CD8-positive, alpha-beta memory T cell (primary cell): ENCODE measurements around the gene PTGS1. TPM values are rescaled to one million over a fixed set of nuclear protein-coding genes. Genes with fewer than 3 reads are reported as not detected.
A peak's percentile ranks its signal among the peaks of the same experiment; 100 is the strongest.
"Not testable (repeated sequence)": the region's sequence is repeated elsewhere in the genome, so short reads cannot be mapped to it uniquely, and the experiment has no call there.

Experiments used
- CTCF ChIA-PET: fragments of 350-600 bp; sonication (Branson Sonifier 250); formaldehyde crosslinking; loops from one replicate; lab custom pipeline; 2021; ENCODE audit warnings: antibody characterized with exemption; lab: Charles Lee
- POLR2A ChIA-PET: fragments of 350-600 bp; sonication (Branson Sonifier 250); formaldehyde crosslinking; loops from one replicate; lab custom pipeline; 2021; ENCODE audit warnings: antibody characterized with exemption; lab: Charles Lee
- DNase-seq, 5 donors: peaks; one replicate each; pipeline versions ENCODE4 v3.0.0 to v3.0.0-alpha.2; 2020 to 2022; ENCODE audit warnings: mixed read lengths in 1 of 5
- H3K27ac ChIP-seq: one replicate; pipeline ENCODE4 v1.7.0; 2013; ENCODE audit warnings: low read depth, mild to moderate bottlenecking, low read length, moderate library complexity
- H3K27me3 ChIP-seq: 2 replicates; pipeline ENCODE4 v1.7.0; 2013; ENCODE audit warnings: low read length, mild to moderate bottlenecking; ENCODE audit not compliant: insufficient read depth, poor library complexity, severe bottlenecking
- H3K36me3 ChIP-seq: 2 replicates; pipeline ENCODE4 v1.7.0; 2013; ENCODE audit warnings: mild to moderate bottlenecking, low read length, moderate library complexity; ENCODE audit not compliant: insufficient read depth
- H3K4me1 ChIP-seq: 2 replicates; pipeline ENCODE4 v1.7.0; 2013; ENCODE audit warnings: mild to moderate bottlenecking, low read length, moderate library complexity; ENCODE audit not compliant: insufficient read depth
- H3K4me3 ChIP-seq: 2 replicates; pipeline ENCODE4 v1.7.0; 2013; ENCODE audit warnings: mild to moderate bottlenecking, low read length
- H3K9me3 ChIP-seq: 2 replicates; pipeline ENCODE4 v1.7.0; 2013; ENCODE audit warnings: mild to moderate bottlenecking, low read length
- H3K27ac Mint-ChIP-seq, 8 donors: one replicate each; pipeline ENCODE4 v1.8.0; 2020 to 2021; ENCODE audit warnings: mixed read lengths in 8 of 8, mild to moderate bottlenecking in 6 of 8, inconsistent platforms in 3 of 8, moderate library complexity in 3 of 8
- H3K27me3 Mint-ChIP-seq, 2 donors: one replicate each; pipeline ENCODE4 v1.8.0; 2020 to 2021; ENCODE audit warnings: mixed read lengths in 2 of 2, mild to moderate bottlenecking in 1 of 2, moderate library complexity in 1 of 2
- H3K36me3 Mint-ChIP-seq, 3 donors: one replicate each; pipeline ENCODE4 v1.8.0; 2020 to 2021; ENCODE audit warnings: mixed read lengths in 3 of 3, inconsistent platforms in 1 of 3, mild to moderate bottlenecking in 1 of 3
- H3K4me1 Mint-ChIP-seq, 3 donors: one replicate each; pipeline ENCODE4 v1.8.0; 2020 to 2021; ENCODE audit warnings: mixed read lengths in 3 of 3, inconsistent platforms in 1 of 3, mild to moderate bottlenecking in 1 of 3
- H3K4me3 Mint-ChIP-seq, 7 donors: one replicate each; pipeline ENCODE4 v1.8.0; 2020 to 2021; ENCODE audit warnings: mixed read lengths in 7 of 7, mild to moderate bottlenecking in 6 of 7, moderate library complexity in 4 of 7, inconsistent platforms in 2 of 7
- H3K9me3 Mint-ChIP-seq, 5 donors: one replicate each; pipeline ENCODE4 v1.8.0; 2020 to 2022; ENCODE audit warnings: mixed read lengths in 5 of 5, mild to moderate bottlenecking in 3 of 5, moderate library complexity in 2 of 5, inconsistent platforms in 1 of 5
- polyA plus RNA-seq: library from polyadenylated mRNA; unstranded; fragments of 300-500 nt; fragmentation: Illumina TruSeq; gene quantifications from one replicate; pipeline ENCODE4 v1.2.3, GENCODE V29; 2021
- total RNA-seq, 2 experiments: library from RNA; stranded (reverse); gene quantifications; one replicate each; pipeline ENCODE4 v1.2.3, GENCODE V29; 2021

PTGS1 gene
- under 1 TPM; 0.27 to 0.44 TPM for total RNA-seq
- not detected for polyA plus RNA-seq

DNA sequence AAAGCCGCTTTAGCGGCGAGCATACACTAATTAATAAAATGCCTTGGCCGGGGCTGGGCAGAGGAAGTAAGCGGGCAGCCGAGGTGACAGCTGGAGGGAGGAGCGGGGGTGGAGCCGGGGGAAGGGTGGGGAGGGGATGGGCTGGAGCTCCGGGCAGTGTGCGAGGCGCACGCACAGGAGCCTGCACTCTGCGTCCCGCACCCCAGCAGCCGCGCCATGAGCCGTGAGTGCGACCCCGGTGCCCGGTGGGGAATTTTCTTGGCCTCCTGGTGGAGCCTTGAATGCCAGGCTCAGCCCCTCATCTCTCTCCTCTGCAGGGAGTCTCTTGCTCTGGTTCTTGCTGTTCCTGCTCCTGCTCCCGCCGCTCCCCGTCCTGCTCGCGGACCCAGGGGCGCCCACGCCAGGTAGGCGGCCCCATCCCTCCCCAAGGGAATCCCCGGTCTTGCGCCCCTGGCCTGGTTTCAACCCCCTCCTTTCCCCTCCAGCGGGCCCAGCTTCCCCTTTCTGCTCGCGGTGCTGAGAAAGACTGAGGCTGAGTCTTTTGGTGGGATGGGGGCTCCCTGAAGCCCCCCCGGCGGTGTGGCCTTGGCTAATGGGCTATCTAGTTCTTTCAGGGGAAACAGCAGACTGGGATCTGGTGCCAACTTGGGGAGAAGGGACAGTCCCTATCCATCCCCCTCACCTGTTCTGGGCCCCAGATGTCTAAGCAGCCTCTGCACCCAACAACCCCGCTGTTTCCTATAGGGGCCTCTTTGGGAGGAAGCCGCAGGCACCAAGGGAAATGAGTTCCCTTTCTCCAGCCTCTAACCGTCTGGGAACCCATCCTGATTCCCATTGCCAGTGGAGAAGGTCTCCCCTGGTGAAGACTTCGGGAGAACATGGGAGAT is at the start of gene PTGS1:
PTGS1 (plus strand) TSS at position 156 of the 887 bp plus-strand sequence; CDS start at position 217, 61 bp downstream.
- Histone ChIP-seq H3K36me3 (no peaks in the 10 kb centered on the region), H3K27ac (no peak within 1 kb of the TSS), H3K4me3 (no peak within 1 kb of the TSS), H3K27me3 (peaks cover 4% of the 10 kb centered on the region), H3K4me1 (peaks cover 11% of the 10 kb centered on the region), H3K9me3 (no peaks in the 10 kb centered on the region)
- ChIA-PET CTCF (no interaction called here), POLR2A (interaction anchor here (0.6 kb wide), 1 partner anchor 12 kb away, joined by 3 read pairs; no protein-coding TSS in a partner anchor)
- no peaks in the 10 kb centered on the region for H3K36me3 Mint-ChIP-seq
- peak within 1 kb of the TSS in 4 of 8 donors; percentile 3 to 82 (median 62) for H3K27ac Mint-ChIP-seq
- peak within 1 kb of the TSS; percentile 3 to 87 (median 78) for H3K4me3 Mint-ChIP-seq
- peaks cover 7 to 14% (median 13%) of the 10 kb centered on the region in 3 donors for H3K4me1 Mint-ChIP-seq
- peaks cover 31 to 41% of the 10 kb centered on the region in 2 donors for H3K27me3 Mint-ChIP-seq
- peaks cover 0 to 3% (median 0%) of the 10 kb centered on the region in 5 donors for H3K9me3 Mint-ChIP-seq
- DNase-seq, result no peak

DNA sequence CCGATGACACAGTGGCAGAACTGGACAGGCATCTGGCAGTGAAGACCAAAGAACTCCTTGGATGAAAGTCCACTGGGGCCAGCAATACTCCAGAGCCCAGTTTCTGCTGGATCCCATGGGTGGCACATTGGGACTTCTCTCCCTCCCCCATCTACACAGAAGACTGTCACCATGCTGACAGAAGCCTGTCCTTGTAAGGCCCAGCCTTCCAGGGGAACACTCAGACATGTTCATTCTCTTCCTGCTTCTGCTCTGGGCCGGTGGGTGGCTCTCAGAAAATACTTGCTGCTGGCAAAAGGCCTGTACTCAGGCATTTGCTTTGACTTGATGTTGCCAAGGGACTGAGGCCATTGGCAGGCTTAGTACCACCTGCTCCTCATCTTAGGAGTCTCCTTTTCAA is 48.3 kb upstream of the PTGS1 start:
- Mint-ChIP-seq H3K36me3 (peaks cover 12 to 72% (median 23%) of the 10 kb centered on the region in 3 donors), H3K4me3 (no peak overlapping the region), H3K27ac (no peak overlapping the region), H3K27me3 (no peaks in the 10 kb centered on the region), H3K4me1 (no peaks in the 10 kb centered on the region), H3K9me3 (no peaks in the 10 kb centered on the region)
- no peaks in the 10 kb centered on the region for H3K9me3 ChIP-seq
- H3K36me3 ChIP-seq, result no peaks in the 10 kb centered on the region
- POLR2A ChIA-PET, result no interaction called here
- H3K27ac ChIP-seq, result no peak overlapping the region
- CTCF ChIA-PET, result no interaction called here
- H3K4me1 ChIP-seq, result no peaks in the 10 kb centered on the region
- no peak for DNase-seq
- H3K4me3 ChIP-seq, result no peak overlapping the region
- no peaks in the 10 kb centered on the region for H3K27me3 ChIP-seq

DNA sequence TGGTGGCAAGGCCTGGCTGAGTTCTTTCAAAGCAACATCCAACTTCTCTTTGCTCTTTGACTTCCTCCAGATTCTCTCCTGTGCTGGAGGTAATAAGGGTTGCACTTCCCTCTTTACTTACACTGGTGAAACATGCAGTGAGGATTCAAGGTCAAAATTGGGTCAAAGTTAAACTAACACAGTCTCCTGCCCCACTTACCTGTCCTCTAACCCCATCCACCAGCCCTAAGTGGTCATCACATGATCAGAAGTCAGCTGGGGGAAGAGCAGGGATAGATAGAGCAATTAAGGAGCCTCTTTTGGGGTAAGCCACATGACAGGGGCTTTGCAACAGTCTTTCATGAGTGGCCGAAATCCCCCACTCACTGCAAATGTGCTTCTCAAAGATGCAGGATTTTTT is 46.2 kb upstream of the PTGS1 start:
- POLR2A ChIA-PET, H3K4me1 Mint-ChIP-seq, H3K27me3 Mint-ChIP-seq, H3K27me3 ChIP-seq, H3K9me3 ChIP-seq, H3K9me3 Mint-ChIP-seq, H3K27ac ChIP-seq, H3K4me3 Mint-ChIP-seq, H3K27ac Mint-ChIP-seq, H3K36me3 ChIP-seq, DNase-seq, H3K4me1 ChIP-seq, H3K4me3 ChIP-seq: not testable (repeated sequence)
- peaks cover 12 to 68% (median 25%) of the 10 kb centered on the region in 3 donors for H3K36me3 Mint-ChIP-seq
- CTCF ChIA-PET, result interaction anchor here (2.1 kb wide), 1 partner anchor 26 kb away, joined by 5 read pairs; no protein-coding TSS in a partner anchor

DNA sequence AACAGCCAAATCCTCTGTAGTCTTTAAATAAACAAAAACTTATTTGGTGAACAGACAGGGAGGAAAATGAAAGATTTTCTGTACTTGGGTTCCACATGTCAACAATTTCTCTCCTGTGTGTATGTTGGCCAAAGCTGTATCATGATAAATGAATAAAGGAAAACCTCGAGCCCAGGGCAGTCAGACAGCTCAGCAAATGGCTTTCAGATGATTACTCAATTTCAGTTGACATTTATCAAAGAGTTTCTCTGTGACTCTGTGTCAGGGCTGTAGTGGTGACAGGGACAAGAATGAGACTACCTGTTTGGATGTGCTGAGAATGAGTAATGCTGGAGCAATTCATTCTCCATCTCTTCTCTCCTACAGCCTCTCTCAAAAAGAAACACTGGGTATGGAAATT is 45.7 kb upstream of the PTGS1 start:
- DNase-seq, result no peak
- H3K27ac ChIP-seq, result no peak overlapping the region
- Mint-ChIP-seq H3K27me3 (no peaks in the 10 kb centered on the region), H3K4me1 (no peaks in the 10 kb centered on the region), H3K9me3 (no peaks in the 10 kb centered on the region), H3K4me3 (no peak overlapping the region), H3K27ac (peak overlapping the region in 2 of 8 donors; percentile 14 to 38), H3K36me3 (peaks cover 12 to 67% (median 25%) of the 10 kb centered on the region in 3 donors)
- POLR2A ChIA-PET, result no interaction called here
- H3K4me1 ChIP-seq, result no peaks in the 10 kb centered on the region
- no peak overlapping the region for H3K4me3 ChIP-seq
- H3K9me3 ChIP-seq, result no peaks in the 10 kb centered on the region
- CTCF ChIA-PET, result interaction anchor here (2.1 kb wide), 1 partner anchor 25 kb away, joined by 5 read pairs; no protein-coding TSS in a partner anchor
- H3K36me3 ChIP-seq, result no peaks in the 10 kb centered on the region
- H3K27me3 ChIP-seq, result no peaks in the 10 kb centered on the region

DNA sequence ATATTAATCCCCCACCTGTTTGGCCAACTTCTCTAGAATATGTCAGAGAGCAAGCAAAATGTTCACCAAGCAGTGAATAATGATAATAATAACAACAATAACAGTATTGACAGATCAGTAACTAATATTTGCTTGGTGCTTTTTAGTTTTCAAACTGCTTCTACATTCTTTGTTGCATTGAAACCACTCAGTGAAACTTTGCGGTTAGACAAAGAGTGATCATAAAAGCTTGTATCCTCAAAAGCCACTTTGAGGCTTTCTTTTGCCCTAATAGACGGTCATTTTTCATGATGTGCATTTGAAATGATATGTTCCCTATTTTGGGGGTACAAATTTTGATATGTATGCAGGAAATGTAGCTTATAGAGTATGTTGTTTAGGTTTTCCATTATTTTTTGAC is 43.6 kb upstream of the PTGS1 start:
- H3K4me1 ChIP-seq, result no peaks in the 10 kb centered on the region
- no peaks in the 10 kb centered on the region for H3K36me3 ChIP-seq
- Mint-ChIP-seq H3K4me3 (no peak overlapping the region), H3K27me3 (no peaks in the 10 kb centered on the region), H3K9me3 (no peaks in the 10 kb centered on the region), H3K4me1 (no peaks in the 10 kb centered on the region), H3K27ac (no peak overlapping the region), H3K36me3 (peaks cover 12 to 59% (median 25%) of the 10 kb centered on the region in 3 donors)
- ChIA-PET POLR2A (no interaction called here), CTCF (no interaction called here)
- H3K27me3 ChIP-seq, result no peaks in the 10 kb centered on the region
- no peak overlapping the region for H3K4me3 ChIP-seq
- H3K9me3 ChIP-seq, result no peaks in the 10 kb centered on the region
- no peak overlapping the region for H3K27ac ChIP-seq
- DNase-seq, result no peak

DNA sequence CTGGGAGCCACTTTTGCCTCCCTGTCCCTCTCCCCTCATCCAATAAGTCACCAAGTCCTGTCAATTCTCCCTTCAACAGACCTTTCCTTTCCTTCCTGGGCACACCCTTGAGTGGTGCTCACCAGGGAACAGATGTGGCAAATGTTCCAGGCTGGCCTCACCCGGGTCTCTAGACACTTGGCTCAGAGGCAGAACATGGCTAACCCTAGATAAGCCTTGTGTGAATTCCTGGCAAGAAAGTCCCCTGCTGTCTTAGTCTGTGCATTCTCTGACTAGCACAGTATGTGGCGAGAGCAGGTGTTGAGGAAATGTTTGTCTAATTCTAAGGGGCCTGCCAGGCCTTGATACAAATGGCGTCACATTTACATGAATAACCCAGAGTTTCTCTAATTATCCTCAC is 41.2 kb upstream of the PTGS1 start:
- H3K27me3 Mint-ChIP-seq, result no peaks in the 10 kb centered on the region
- H3K36me3 Mint-ChIP-seq, result peaks cover 0 to 35% (median 10%) of the 10 kb centered on the region in 3 donors
- Histone ChIP-seq H3K4me1 (no peaks in the 10 kb centered on the region), H3K27ac (no peak overlapping the region), H3K4me3 (no peak overlapping the region), H3K36me3 (no peaks in the 10 kb centered on the region), H3K27me3 (no peaks in the 10 kb centered on the region), H3K9me3 (no peaks in the 10 kb centered on the region)
- no peak overlapping the region for H3K4me3 Mint-ChIP-seq
- ChIA-PET POLR2A (no interaction called here), CTCF (no interaction called here)
- DNase-seq, result no peak
- no peaks in the 10 kb centered on the region for H3K9me3 Mint-ChIP-seq
- no peaks in the 10 kb centered on the region for H3K4me1 Mint-ChIP-seq
- H3K27ac Mint-ChIP-seq, result peak overlapping the region in 1 of 8 donors; percentile 60

DNA sequence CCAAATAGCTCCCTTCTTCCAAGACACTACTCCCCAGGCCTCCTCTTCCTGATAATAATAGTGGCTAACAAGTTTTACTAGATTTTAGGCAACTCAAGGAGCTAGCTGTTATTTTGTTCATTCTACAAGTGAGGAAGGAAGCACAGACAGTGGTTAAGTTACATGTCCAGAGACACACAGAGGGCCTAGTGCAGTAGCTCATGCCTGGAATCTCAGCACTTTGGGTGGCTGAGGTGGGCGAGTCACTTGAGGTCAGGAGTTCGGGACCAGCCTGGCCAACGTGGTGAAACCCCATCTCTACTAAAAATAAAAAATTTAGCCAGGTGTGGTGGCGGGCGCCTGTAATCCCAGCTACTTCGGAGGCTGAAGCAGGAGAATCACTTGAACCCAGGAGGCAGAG is 40.4 kb upstream of the PTGS1 start:
- H3K27me3 Mint-ChIP-seq, POLR2A ChIA-PET: not testable (repeated sequence)

DNA sequence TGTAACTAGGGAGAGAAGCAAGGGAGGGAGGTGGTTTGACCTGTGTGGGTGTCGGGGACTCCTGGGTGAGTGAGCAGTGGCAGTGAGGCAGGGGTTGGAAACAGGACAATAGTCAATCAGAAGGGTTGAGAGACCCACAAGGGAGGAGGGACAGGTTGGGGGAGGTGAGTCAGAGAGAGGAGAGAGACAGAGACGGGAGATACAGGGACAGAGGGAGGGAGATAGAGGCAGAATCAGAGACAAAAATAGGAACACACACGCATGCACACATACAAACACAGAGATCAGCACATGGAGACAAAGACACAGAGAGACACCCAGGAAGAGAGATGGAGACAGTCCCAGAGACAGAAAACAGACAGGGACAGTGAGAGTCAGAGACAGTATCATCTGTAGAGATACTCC is 39.3 kb upstream of the PTGS1 start:
- H3K36me3 Mint-ChIP-seq, result peaks cover 0 to 22% (median 7%) of the 10 kb centered on the region in 3 donors
- Histone ChIP-seq H3K4me3 (no peak overlapping the region), H3K9me3 (no peaks in the 10 kb centered on the region), H3K27ac (no peak overlapping the region), H3K4me1 (no peaks in the 10 kb centered on the region), H3K27me3 (no peaks in the 10 kb centered on the region), H3K36me3 (no peaks in the 10 kb centered on the region)
- ChIA-PET POLR2A (no interaction called here), CTCF (no interaction called here)
- no peaks in the 10 kb centered on the region for H3K27me3 Mint-ChIP-seq
- peak overlapping the region in 2 of 8 donors; percentile 6 to 9 for H3K27ac Mint-ChIP-seq
- no peak for DNase-seq
- no peaks in the 10 kb centered on the region for H3K4me1 Mint-ChIP-seq
- H3K4me3 Mint-ChIP-seq, result peak overlapping the region in 1 of 7 donors; percentile 19
- H3K9me3 Mint-ChIP-seq, result no peaks in the 10 kb centered on the region

More for the DNA sequence above, 40.4 kb upstream of the PTGS1 start:
- H3K36me3 ChIP-seq, H3K27ac Mint-ChIP-seq, H3K4me1 ChIP-seq, H3K27ac ChIP-seq, H3K4me3 ChIP-seq, H3K4me3 Mint-ChIP-seq, H3K27me3 ChIP-seq, CTCF ChIA-PET, H3K9me3 Mint-ChIP-seq, H3K9me3 ChIP-seq, DNase-seq, H3K4me1 Mint-ChIP-seq: not testable (repeated sequence)
- H3K36me3 Mint-ChIP-seq, result peaks cover 0 to 26% (median 8%) of the 10 kb centered on the region in 3 donors
